GM19467 (cell line): Measurements from ENCODE around the gene CACHD1.

Source experiments
- ATAC-seq: cut with Tn5 transposase; IDR thresholded peaks from one replicate; pipeline ENCODE4 v1.9.1; 2021; ENCODE audit warnings: mild to moderate bottlenecking, moderate library complexity; ENCODE audit not compliant: unreplicated experiment

Gene CACHD1

DNA sequence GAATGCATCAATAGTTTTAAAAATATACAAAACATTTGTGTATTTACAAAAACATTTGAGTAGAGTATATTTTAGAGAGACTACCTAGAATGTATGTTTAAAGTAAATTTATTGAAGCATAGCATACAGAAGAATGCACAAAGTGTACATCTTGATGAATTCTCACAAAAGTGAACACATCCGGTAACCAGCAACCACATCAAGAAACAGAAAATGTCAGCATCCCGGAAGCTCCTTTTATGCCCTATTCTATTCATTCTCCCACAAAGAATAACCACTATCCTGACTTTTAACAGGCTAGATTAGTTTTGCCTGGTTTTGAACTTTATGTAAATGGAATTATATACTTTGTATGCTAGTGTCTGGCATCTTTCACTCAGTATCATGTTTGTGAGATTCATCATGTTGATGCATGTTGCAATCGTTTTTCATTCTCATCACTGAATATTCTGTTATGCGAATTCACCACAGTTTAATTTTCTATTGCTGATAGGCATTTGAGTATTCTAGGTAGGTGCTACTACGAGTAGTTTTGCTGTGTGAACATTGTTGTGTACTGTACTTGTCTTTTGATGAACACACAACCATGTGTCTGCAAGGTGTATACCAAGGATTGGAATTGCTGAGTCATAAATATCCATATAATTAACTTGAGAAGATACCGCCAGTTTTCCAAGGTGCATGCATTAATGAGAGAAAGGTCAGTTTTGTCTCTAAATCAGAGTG, 75.4 kb downstream of the CACHD1 start:
- no peak for ATAC-seq

DNA sequence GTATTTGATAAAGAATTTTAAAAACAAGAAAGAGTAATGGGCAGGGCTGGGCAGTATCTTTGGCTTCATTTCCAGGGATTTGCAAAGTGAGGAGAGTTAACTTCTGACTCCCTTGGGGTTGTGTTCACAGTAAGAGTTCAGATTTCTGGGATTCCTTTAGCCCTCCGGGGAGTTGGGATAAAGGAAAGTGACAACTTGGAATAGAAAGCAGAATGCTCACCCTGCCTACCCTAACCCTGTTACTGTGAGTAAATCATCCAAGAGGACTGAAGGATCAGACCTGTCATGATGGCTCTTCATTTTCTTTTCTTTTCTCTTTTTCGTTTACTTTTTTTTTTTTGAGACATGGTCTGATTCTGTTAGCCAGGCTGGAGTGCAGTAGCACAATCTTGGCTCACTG, 76.1 kb downstream of the CACHD1 start:
- no peak for ATAC-seq

DNA sequence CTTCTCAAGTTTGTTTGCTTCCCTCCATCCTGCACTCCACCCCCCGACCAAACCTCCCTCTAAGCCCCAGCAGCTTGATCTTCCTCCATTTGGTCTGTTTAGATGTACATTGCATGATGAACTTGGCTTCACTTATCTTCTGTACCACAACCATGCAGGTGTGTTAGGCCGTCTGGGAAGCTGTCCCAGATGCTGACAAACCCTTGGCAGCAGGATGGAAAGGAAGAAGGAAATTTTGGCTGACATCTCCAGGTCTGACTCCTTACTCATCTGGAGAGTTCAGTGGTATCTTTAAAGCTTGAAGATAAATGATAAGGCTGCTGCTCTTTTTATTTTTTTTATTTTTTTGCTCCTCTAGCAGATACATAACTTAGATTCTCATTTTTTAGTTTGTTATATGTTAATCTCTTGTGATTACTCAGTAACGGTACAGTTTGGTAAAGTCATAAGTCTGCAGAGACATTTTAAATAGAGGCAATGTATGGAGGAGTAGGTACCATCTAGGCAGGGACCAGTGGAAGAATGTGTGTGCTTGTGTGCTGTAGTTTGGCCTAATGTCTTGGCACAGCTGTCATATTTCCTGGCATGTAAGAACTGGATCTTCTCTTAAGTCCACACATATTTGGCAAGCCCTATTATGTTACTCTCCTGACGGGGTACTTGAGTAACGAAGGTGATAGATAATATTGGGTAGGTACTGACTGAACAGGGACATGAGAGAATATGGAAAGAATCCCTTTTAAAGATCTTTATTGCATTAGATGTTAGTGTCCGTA, 79.7 kb downstream of the CACHD1 start:
- ATAC-seq: no peak

DNA sequence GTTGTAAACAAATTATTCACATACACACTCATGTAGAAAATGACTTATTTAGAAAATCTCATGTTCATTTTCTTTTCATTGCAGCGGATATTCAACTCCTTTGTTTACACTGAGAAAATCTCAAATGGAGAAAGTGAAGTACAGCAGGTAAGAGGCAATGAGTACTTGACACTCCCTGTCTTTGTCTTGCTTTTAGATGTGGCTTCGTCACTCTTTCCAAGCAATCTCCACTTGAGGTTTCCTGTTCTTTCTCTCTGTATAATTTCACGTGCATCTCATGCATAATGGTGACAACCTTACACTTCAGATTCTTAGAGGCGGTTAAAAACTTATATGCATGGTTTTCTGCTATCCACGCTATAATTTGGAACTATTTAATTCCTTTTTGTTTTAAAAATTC, 80.6 kb downstream of the CACHD1 start:
- no peak for ATAC-seq

DNA sequence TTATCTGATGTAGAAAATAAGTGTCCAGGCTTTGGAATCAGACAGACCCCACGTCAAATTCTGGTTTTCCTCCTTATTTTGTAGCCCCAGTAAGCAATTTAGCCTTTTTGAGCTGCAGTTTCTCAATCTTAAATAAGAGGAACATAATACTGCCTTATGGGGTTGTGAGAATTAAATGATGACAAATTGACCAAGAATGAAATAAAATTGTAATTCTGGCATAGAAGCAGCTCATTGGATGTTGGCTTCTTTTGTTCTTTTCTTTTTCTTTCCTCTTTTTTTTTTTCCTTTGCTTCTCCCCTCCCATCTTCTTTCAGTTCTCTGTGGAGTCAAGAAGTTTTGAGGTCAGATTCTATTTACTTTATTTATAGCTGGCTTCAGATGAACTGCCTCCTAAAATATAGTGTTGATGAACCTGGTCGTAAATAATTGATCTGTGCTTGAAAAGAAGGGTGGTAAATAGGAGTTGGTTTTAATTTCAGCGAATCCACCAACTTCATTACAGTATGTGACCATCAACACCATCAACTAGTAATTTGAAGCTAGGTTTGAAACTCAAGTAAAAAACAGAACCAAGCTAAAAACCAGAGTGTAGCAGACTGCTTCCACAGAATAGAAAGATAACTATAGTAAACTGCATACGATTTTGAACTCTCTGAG, 81.1 kb downstream of the CACHD1 start:
- ATAC-seq: no peak

DNA sequence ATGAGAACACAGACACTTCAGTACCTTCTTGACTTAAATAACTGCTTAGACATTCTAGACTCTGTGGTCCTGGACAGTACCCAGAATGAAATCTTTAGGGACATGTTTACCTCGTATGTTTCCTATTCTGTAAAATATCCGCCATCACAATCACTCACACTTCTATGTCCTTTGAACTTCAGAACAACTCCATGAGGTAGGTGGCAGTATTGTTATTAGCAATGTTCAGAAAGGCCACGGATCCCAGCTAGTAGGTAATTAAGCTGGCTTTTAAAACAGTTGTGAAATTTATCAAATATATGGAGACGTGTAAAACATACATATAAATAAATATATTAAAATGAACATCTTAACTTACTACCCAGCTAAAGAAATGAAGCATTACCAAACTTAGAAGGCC, 83.4 kb downstream of the CACHD1 start:
- no peak for ATAC-seq

DNA sequence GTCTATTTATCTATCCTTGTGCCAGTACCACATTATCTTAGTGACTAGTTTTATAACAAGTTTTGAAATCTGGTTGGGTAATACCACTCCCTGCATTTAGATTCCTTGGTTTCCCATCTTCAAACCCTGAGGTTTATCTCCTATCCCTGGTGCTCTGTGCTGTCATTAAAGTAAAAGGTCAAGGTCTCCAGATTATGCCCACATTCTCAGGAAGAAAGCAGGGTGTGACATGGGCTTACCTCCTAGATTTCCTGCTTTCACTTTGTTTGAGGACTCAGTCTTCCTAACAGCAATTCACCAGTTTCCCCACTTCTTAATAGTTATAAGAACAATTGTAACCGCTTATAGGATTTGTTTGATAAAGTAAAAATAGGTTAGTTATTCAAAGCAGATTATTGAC, 86.0 kb downstream of the CACHD1 start:
- no peak for ATAC-seq

DNA sequence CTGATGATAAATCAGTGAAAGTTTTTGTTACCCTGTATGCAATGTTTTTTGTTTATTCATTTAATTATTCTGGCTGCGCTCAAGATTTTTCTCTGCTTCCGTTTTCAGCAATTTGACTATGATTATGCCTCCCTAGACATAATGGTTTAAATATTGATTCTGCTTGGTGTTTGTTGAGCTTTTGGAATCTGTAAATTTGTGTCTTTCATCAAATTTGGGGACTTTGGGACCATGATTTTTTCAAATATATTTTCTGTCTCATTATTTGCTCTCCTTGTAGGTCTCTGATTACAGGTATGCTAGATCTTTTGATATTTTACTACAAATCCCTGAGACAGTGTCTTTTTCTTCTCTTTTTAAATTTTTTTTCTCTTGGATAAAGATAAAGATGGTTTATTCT, 92.1 kb downstream of the CACHD1 start:
- no peak for ATAC-seq

DNA sequence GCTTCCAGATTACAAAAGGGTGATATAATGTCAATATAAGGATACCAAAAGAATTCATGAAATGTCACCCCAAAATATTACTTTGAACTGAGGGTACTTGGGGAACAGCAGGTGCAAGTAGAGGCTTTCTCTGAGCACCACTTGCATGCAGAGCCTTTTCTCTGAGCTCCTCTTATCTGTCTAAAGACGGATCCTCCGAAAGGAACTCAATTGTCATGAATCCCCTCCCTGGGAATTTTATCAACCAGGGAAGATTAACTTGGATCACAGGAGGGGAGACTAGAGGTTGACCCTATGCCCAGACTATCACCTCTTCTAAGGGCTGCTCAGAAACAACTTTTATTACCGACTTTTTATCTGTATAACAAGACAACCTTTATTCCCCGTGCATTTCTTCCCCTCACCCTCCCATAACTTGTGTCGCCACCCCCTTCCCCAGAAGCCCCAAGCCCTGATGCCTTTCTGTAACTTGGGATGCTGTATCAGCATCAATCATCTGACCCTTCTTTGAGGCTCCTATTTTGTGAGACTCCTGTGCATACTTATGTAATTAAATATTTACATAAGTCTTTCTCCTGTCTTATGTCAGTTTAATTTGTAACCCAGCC, 94.1 kb downstream of the CACHD1 start:
- no peak for ATAC-seq

DNA sequence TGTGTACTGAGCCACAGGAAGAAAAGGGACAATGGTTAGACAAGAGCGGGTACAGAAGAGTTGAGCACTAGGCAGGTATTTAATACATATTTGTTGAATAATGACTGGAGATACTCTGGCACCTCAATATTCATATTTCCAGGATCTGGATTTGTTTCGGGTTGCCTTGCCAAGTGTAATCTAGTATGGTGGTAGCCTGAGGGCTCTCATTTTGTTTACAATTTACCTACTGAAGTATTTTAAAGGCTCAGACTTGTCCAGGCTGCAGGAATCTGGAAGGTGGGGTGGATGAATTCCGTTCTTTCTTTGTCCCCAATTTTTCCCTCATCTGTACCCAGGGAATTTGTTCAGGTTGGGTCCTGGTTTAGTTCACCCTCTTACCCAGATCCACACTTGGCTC, 95.0 kb downstream of the CACHD1 start:
- ATAC-seq: no peak

DNA sequence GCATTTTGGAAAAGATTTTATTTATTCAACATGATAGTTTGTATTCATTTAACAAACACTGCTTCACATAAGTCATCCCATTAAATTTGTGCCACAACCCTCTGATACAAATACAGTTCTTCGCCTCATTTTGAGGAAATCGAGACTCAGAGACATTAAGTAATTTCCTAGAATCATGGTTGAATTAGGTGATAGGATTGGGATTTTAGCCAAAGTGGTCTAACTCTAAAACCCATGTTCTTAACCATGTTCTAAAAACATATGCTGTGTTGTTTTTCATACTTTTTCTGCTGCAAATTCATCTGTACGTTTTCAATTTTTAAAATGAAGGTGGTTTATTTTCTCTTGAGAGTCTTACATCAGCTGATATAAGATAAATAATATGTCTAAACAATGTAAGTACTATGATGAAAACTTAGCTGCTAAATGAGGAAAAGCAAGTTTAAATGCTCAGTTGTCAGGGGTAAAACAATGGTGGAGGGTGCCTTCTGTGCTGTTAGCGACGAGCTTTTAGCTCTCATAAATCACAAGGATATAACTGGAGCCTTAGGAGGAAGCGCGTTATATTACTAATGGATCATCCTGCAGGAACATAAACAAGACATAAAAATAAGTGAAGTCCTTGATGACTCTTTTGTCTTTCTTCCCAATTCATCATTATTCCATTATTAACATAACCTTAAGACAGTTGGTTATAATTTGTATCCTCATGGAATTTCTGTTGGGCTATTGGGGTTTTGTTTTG, 97.7 kb downstream of the CACHD1 start:
- ATAC-seq: no peak

DNA sequence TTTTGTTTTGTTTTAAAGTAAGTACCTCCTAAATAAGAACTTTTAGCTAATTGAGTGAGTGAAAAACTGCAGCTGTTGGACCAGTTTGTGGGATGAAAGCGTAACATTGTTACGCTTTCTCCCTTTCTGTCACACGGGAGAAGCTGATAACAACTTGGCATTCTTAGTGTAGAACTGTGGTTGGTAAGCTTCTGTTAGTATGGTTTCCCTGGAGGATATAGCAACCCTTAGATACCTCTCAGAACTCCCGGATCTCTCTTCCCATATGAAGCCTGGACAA, 98.2 kb downstream of the CACHD1 start:
- no peak for ATAC-seq

DNA sequence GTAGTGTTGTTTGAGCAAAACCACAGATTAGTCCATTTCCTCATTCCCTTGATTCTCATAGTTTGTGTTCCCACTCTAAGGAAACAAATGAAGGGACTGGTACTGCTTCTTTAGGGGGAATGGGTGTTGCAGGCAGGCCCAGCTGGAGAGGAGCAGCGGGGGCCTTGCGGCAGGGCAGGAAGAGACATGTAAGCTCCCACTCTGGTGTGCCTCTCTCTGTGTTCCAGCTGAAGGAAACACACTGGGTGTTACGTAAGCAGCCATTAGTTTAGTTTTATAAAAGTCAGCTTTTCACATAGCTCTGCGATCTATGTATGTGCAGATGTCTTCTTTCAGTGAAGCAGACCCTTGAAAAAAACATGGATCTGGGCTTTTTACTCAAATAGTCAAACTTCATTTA, 99.5 kb downstream of the CACHD1 start:
- ATAC-seq: no peak

DNA sequence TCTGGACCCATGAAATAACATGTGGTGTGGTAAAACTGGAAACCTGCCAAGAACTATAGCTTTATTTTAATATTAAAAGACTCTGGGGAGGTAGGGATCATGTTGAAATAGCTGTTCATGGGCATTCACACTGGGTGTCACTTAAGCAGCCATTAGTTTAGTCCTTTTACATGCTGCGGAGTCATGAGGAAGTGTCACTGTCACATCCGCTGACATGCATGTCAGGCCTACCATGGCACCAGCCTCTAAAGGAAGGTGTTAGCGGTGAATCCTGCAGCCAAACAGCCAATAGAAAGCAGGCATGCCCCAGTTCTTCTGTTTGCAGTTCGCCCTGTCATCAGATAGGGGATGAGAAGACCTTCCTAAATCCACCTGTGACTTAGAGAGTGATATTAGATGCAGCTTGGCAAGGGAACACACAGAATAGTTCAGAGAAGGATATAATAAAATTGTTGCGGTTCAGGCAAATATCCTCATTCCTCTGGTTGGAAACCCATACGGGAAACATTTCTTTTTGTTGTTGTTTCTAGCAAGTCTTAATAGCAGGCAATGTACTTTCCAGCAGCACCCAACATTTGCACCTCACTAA, 100.4 kb downstream of the CACHD1 start:
- ATAC-seq: no peak

DNA sequence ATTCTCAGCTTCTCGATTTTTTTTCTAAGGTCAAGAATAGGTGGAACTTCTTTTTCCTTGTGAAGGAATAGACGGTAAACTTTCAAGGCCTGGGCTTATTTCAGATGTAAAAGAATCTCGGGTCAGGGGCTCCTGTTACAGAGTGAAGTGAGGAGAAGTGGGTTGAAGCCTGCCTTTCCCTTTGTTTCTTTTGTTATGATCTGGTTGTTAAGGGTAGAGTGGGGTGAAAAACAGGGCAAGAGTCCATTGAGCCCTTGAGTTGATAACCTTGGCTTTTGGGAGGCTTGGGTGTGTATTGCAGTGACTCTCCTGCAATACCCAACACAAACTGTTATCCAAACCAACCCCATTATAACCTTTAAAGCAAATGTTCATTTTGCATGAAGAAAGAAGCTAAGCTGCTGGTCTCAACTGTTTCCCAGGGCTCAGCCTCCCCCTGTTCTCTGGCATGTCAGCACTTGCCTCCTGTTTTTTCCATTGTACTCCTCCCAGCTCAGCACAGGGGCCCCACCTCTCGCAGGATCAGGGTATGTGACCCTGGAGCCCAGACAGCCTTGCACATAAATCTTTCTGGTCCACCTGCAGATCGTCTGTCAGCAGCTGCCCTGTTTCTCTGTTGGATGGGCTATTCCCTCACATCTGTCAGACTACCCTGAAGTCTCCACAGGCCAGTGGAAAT, 102.4 kb downstream of the CACHD1 start:
- ATAC-seq: no peak

DNA sequence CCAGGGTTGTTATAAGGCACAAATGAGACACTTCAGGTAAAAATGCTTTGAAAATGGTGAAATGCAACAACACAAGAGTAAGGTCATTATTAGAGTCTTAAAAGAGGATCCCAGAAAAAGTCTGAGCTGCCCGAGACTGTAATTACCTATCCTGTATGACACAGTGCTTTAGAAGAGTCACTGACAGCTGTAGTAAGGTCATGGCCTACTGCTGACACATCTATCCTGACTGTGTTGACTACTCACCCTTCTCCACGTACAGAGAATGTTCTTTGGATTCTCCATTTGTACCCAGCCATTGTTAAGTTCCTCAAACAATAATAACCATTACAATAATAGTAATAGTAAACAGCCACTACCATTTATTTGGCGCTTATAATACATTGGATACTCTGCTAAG, 104.4 kb downstream of the CACHD1 start:
- no peak for ATAC-seq

DNA sequence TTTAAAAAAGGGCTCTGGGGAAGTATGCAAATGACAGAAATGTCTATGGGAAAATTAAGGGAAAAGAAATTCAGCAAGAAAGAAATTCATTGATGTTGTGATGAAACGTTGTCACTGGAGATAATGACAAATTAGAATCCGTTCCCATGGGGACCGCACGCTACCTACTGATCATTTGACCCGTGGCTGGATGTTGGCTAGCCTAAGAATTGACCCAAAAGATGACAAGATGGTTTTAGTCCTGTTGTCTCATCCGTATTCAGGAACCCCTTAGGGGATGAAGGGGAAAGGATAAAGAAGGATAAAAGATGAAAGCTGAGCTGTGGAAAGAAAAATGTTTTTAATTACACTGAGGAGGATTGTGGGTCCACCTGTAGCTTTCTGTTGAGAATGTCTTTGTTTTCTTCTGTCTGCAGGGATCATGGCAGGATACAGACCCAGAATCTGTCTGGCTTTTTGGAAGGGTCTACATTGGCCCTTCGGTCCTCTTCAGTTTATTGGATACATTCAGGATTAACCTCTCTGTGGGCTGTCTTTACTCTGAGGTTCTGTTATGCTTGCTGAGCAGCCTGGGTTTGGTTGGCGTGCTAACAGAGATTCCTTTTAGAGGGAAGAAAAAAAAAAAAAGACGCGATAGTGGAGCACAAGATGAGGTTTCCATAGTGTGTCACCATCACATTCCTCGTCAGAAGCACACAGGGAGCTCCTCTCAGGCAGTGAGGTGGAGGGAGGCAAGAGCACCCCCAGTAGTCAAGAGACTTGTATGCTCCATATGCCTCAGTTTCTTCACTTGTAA, 106.2 kb downstream of the CACHD1 start:
- no peak for ATAC-seq

DNA sequence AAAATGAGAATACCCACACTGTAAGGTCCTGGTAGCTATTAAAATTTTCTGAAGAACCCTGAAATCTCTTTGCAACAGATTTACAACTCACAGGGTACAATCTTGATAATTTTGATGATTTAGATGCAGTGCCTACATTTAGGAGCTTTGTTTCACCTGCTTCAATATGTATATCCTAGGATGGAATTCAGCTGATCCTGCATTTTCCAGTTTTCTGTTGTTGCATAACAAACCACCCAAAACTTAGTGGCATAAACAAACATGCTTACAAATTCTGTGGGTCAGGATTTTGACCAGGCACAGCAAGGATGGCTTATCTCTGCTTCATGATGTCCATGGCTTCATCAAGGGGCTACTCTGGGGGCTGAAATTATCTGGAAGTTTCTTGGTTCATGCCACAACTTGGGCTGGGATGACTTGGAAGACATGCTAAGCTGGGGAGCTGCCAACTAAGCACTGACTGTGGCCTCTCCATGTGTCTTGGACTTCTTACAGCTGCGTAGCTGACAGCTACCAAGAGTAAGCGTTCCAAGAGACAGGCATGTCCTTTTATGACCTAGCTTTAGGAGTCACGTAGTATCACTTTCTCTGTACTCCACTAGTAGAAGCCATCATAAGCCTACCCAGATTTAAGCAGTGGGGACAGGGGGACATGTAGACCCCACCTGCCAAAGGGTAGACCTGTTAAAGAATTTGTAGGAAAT, 108.5 kb downstream of the CACHD1 start:
- ATAC-seq: no peak

DNA sequence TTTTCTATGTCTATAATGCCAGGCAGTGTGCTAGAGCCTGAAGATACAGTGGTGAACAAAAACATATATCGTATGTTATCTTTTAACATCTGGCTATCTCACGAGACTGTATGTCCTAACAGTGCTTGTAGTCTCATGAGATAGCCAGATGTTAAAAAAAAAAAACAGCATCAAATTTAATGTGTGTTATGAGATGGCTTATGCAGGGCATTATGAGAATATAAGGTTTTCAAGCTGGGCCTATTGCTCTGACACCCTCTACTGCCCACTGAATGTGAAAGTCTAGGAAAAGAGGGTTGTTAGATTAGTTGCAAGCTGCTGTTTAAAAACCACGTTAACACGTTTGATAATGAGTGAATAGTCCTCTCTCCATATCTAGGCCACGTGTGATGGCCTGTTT, 109.8 kb downstream of the CACHD1 start:
- ATAC-seq: no peak
